Occipital lobe (tissue), 2 donors: ENCODE measurements around the gene COL4A1. TPM values are rescaled to one million over a fixed set of nuclear protein-coding genes. Genes with fewer than 3 reads are reported as not detected.
"Not testable (repeated sequence)": the region's sequence is repeated elsewhere in the genome, so short reads cannot be mapped to it uniquely, and the experiment has no call there.

Experiments used
- DNase-seq: peaks from one replicate; lab custom pipeline; 2025; lab: John Stamatoyannopoulos, UW
- total RNA-seq: library from RNA; depleted of rRNA; stranded (reverse); fragments of >200 nt; gene quantifications from one replicate; pipeline ENCODE4 v1.2.3, GENCODE V29; 2014

Gene COL4A1
- total RNA-seq, 1 donor from 2014 or later: 67.8 TPM

- no peak for DNase-seq
These were observed 17.2 kb upstream of the COL4A1 start for GRCh38 chr13:110324026-110324749.

DNA sequence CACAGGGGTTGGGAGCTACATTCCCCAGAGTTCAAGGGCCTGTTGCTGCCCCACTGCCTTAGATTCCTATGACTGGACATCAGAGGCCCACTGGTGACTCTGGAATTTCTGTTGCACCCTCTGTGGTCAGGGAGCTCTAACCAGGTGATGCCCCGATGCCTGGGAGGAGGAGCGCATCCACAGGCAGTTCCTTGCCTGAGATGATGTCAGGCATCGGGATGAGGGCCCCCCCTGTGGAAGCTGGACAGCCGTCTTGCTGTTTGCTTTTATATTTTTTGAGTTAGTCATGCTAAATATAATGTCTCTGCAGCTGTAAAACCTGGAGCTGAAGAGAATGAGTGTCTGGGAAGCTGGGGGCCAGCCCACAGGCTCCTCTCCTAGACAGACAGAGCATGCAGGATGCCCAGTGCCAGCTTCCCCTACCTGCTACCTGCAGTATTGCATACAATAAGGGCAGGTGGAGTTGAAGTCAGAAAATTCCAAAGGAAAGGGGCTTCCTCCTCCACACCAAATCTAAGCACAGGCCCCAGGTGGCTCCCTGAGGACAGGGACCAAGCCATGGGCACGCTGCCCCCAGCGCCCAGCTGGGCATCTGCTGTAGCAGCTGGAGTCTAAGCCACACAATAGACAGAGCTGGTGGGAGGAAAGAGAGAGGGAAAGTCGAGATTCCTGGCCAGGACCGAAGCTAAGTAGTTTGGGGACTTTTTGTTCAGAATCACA lies 16.4 kb upstream of the COL4A1 start:
- DNase-seq: no peak

DNA sequence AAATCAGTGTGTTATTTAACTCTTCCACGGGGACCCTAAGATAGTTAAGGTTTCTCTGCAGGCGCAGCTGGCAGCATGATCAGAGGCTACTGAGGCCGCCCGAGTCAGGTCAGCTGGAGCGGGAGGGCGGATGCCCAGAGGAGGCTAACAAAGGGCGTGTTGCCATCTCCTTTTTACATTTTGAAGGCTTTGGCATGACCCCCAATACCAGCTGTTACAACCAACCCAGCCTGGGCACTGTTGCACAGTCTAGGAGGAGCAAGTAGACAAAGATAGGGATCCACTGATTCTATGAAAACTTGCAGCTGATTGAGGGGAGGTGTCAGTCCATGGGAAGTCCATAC lies 15.8 kb upstream of the COL4A1 start:
- no peak for DNase-seq

DNA sequence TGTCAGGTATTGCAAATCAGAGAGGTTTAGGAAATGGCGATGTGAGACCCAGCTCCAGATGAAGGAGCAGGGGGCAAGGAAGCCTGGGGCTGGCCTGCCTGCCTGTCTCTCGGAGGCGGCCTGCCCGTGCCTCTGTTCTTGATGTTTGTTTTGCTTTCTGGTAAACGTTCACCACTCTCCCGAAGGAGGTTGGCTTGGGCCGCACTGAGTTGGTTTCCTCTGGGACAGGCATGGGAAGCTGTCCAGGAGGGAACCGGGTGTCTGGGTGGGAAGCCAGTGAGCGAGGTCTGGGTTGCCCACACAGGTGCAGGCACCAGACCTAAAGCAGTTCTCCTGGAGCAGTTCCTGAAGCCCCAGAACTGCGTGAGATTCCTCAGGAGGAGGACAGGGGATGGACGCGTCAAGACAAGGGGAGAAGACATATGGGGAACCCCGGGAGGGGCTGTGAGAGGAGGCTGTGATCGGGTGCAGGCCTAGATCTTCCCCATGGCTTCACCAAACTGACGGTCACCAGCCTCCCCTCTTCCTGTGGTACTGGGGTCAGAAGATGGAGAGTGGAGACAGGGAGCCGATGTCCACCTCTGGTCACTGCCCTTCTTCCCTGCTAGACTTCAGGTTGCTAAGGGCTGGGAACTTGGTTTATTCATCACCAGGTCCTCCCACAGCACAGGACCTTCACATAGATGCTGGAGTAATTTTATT lies 15.3 kb upstream of the COL4A1 start:
- no peak for DNase-seq

- DNase-seq: not testable (repeated sequence)
These were observed 14.6 kb upstream of the COL4A1 start for GRCh38 chr13:110321573-110321972.

- no peak for DNase-seq
These were observed 13.7 kb upstream of the COL4A1 start for GRCh38 chr13:110320645-110321044.

- no peak for DNase-seq
These were observed 13.0 kb upstream of the COL4A1 start for GRCh38 chr13:110319774-110320509.

DNA sequence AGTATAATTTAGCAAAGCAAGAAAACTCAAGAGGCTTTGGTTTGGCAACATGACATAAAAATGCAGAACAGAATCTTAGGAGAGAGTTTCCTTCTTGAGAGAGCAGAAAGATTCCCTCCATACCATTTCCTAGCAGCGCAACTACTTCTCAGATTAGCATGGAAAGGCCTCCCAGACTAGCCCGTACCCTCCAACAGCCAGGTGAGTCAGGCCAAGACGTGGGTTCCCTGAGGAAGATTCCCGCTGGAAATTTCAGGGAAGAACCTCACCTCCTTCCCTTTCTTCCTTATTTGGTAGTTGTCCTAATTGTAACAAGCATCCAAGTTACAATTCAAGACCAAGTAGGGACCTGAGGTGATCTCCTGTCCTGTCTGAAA lies 12.4 kb upstream of the COL4A1 start:
- no peak for DNase-seq

- no peak for DNase-seq
These were observed 12.0 kb upstream of the COL4A1 start for GRCh38 chr13:110318920-110319319.

GRCh38 chr13:110317496-110318195 lies 10.7 kb upstream of the COL4A1 start:
- DNase-seq: no peak

DNA sequence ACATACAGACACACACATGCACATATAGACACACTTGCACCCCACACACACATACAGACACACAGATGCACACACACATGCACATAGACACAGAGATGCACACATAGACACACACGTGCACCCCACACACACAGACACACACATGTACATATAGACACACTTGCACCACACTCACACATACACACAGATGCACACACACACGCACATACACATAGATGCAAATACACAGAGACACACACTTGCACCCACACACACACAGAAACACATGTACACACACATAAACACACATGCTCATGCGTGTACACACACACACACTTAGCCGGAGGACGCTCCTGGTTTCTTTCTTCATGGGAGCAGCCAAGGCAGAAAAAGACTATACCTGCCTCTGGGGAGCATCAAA lies 10.1 kb upstream of the COL4A1 start:
- no peak for DNase-seq

- DNase-seq: no peak
These were observed 9.2 kb upstream of the COL4A1 start for GRCh38 chr13:110316196-110316595.

- no peak for DNase-seq
These were observed 7.7 kb upstream of the COL4A1 start for GRCh38 chr13:110314516-110315245.

GRCh38 chr13:110313733-110314132 lies 6.8 kb upstream of the COL4A1 start:
- DNase-seq: not testable (repeated sequence)

DNA sequence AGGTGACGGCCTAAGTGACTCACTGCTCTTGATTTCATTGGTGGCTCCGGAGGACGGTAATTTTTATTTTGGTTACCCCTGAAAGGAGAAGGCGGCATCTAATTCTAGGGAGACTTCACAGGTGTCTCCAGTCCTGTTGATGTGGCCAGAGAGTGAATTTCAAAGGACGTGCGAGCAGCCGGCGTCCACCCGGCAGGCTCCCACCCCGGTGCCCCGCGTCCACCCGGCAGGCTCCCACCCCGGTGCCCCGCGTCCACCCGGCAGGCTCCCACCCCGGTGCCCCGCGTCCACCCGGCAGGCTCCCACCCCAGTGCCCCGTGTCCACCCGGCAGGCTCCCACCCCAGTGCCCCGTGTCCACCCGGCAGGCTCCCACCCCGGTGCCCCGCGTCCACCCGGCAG lies 6.3 kb upstream of the COL4A1 start:
- not testable (repeated sequence) for DNase-seq

- no peak for DNase-seq
These were observed 5.5 kb upstream of the COL4A1 start for GRCh38 chr13:110312339-110313031.

GRCh38 chr13:110311443-110312338 lies 4.7 kb upstream of the COL4A1 start:
- no peak for DNase-seq

DNA sequence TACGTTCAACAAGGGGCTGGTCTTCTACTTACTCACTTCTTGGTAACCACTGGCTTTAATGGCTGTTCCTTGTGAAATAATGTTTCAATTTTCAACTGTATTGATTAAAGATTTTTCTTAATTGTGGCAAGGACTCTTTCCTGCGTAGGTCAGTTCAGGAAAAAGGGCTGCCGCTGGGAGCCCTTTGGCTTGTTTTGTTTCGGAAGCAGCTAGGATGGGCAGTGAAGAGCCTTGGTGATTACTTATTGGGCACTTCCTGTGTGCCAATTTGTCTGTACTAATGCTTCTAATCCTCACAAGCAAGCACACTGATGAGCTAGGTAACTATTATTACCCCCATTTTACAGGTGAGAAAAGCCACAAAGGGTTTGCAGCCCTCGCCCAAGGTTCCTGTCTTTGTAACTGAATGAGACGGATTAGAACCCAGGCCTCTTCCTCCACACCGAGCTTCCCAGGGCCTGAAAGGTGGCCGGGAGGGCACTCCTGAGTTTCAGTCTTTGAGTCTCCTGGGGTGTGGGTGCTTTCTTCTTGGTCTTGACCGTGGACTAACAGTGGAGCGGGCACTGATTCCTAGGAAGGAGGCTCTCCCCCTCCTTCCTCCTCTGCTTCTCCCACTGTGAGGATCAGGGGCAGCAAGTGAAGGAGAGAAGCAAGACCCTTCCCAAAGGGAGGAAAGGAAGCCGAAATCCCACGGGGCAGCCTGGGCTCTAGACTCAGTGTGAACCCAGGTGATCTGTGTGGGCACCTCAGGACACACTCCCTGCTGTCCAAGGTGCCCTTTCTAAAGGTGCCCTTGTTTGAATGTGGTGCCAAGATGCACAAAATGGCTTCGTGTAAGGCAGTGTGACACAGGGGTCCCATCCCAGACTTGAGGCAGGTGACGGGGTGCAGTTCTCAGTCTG lies 3.8 kb upstream of the COL4A1 start:
- DNase-seq: no peak
